Breast epithelium (tissue), 3 donors: ENCODE results near the gene TNNT2.

ENCODE experiments used
- CTCF ChIP-seq, 3 donors: fragments of 450-650 bp; IDR thresholded peaks; one replicate each; pipeline ENCODE4 v1.5.1; 2016 to 2017; ENCODE audit warnings: antibody characterized with exemption in 3 of 3, mild to moderate bottlenecking in 3 of 3, moderate library complexity in 3 of 3
- POLR2A ChIP-seq: fragments of 450-650 bp; IDR thresholded peaks from one replicate; pipeline ENCODE4 v1.6.1; 2016; ENCODE audit warnings: antibody characterized with exemption, mild to moderate bottlenecking, moderate library complexity

DNA sequence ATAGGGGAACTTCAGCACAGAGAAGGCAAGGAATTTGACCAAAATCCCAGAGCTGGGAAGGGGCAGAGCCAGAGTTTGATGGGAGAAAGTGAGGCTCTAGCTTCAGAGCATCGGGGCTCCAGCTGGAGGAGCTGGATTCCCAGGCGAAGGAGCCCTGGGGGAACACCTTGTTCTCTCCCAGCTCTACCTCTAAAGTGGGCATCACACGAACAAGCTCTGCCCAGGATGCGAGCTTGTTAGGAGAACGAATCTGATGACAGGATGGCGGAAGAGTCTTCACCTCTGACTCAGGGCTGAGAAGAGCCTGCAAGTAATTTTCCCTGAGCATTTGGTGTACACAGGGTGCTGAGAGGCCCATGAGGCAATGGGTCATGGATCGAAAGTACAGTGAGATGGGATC is 22.0 kb downstream of the TNNT2 start:
- TF ChIP-seq POLR2A (no peak), CTCF (IDR thresholded peaks at IDR 0.05) (no peak)
